K562 (cell line): ENCODE data around the gene CPTP. TPM values are rescaled to one million over a fixed set of nuclear protein-coding genes. Genes with fewer than 3 reads are reported as not detected.
A peak's percentile ranks its signal among the peaks of the same experiment; 100 is the strongest.

ENCODE experiments used
- ARID1B ChIP-seq: fragments of 450-650 bp; IDR thresholded peaks from 2 replicates; pipeline ENCODE4 v1.6.1; 2016; ENCODE audit warnings: antibody characterized with exemption, mild to moderate bottlenecking, inconsistent platforms
- ASH1L ChIP-seq: fragments of 450-650 bp; IDR thresholded peaks from 2 replicates; pipeline ENCODE4 v1.6.1; 2018; ENCODE audit warnings: borderline replicate concordance, mild to moderate bottlenecking, low read depth; ENCODE audit not compliant: partially characterized antibody
- CHD2 ChIP-seq: IDR thresholded peaks from 2 replicates; pipeline ENCODE4 v1.6.1; 2011; ENCODE audit warnings: low read depth, low read length
- DMBX1 ChIP-seq: fragments of 250-450 bp; sonication (Bioruptor Pico); IDR thresholded peaks from 2 replicates; pipeline ENCODE4 v1.8.0; 2022; ENCODE audit warnings: inconsistent platforms, mild to moderate bottlenecking, moderate library complexity, borderline replicate concordance
- ELF4 ChIP-seq: fragments of 450-650 bp; formaldehyde crosslinking; IDR thresholded peaks from 2 replicates; pipeline ENCODE4 v1.4.0; 2022; ENCODE audit warnings: missing genetic modification characterization
- EP300 ChIP-seq: IDR thresholded peaks from 2 replicates; pipeline ENCODE4 v1.6.1; 2012; ENCODE audit warnings: low read length, improper control_type of control experiment
- ETV5 ChIP-seq: sonication (generic); formaldehyde crosslinking; IDR thresholded peaks from 2 replicates; pipeline ENCODE4 v1.4.0; 2020; ENCODE audit warnings: low read depth, mild to moderate bottlenecking, missing genetic modification reagents
- FOXA3 ChIP-seq, 2 experiments: fragments of 450-650 bp in 1 of 2; sonication (generic) in 1 of 2; formaldehyde crosslinking; IDR thresholded peaks in 1 of 2; conservative IDR thresholded peaks in 1 of 2; 2 replicates each; pipeline versions ENCODE4 v1.4.0 to v1.8.0; 2020 to 2022; ENCODE audit warnings: mild to moderate bottlenecking in 2 of 2, missing genetic modification reagents in 1 of 2
- GTF2A2 ChIP-seq: IDR thresholded peaks from 2 replicates; pipeline ENCODE4 v1.6.1; 2016; ENCODE audit warnings: mild to moderate bottlenecking, missing genetic modification characterization, missing compliant biosample characterization
- KAT7 ChIP-seq: sonication (generic); formaldehyde crosslinking; IDR thresholded peaks from 2 replicates; pipeline ENCODE4 v1.8.0; 2022; ENCODE audit warnings: missing genetic modification reagents, mild to moderate bottlenecking, borderline replicate concordance
- RB1 ChIP-seq: fragments of 450-650 bp; IDR thresholded peaks from 2 replicates; pipeline ENCODE4 v1.6.1; 2017; ENCODE audit warnings: low read depth, mild to moderate bottlenecking
- RNF2 ChIP-seq: sonication (generic); IDR thresholded peaks from 2 replicates; pipeline ENCODE4 v1.6.1; 2016
- SIN3A ChIP-seq, 2 experiments: fragments of 150-350 bp in 1 of 2; IDR thresholded peaks; 2 replicates each; pipeline ENCODE4 v1.6.1; 2011 to 2016; ENCODE audit warnings: borderline replicate concordance in 2 of 2, low read depth in 2 of 2, low read length in 2 of 2, mild to moderate bottlenecking in 2 of 2, moderate library complexity in 2 of 2; ENCODE audit not compliant: control insufficient read depth in 1 of 2
- STAT5B ChIP-seq: fragments of 250-450 bp; sonication (Bioruptor Pico); IDR thresholded peaks from 2 replicates; pipeline ENCODE4 v1.8.0; 2021; ENCODE audit warnings: mild to moderate bottlenecking, inconsistent platforms
- TAF15 ChIP-seq: fragments of 200-400 bp; formaldehyde crosslinking; IDR thresholded peaks from 2 replicates; pipeline ENCODE4 v1.6.1; 2017; ENCODE audit warnings: mild to moderate bottlenecking, low read depth, low read length, moderate library complexity
- ZFX ChIP-seq: sonication (generic); formaldehyde crosslinking; IDR thresholded peaks from 2 replicates; pipeline ENCODE4 v1.8.0; 2022; ENCODE audit warnings: mild to moderate bottlenecking, missing genetic modification reagents, moderate library complexity
- ZNF197 ChIP-seq: fragments of 200-800 bp; sonication (Bioruptor generic); IDR thresholded peaks from 2 replicates; pipeline ENCODE4 v1.6.1; 2016; ENCODE audit warnings: low read depth, missing genetic modification characterization, missing compliant biosample characterization
- polyA plus RNA-seq, 8 experiments: library from polyadenylated mRNA; depleted of rRNA in 4 of 8; stranded (reverse) in 5 of 8; unstranded in 3 of 8; fragments of >200 nt; fragmentation: Nextera tagmentation in 2 of 8; fragmentation: Illumina TruSeq in 1 of 8; extraction: Ambion mirVana in 2 of 8; extraction: Trizol in 1 of 8; gene quantifications; 2 replicates each; pipeline versions ENCODE4 v1.2.1 to v1.2.3, GENCODE V29; 2011 to 2014; ENCODE audit warnings: inconsistent platforms in 1 of 8, missing spikeins in 1 of 8
- total RNA-seq, 7 experiments: library from RNA; depleted of rRNA in 6 of 7; stranded (reverse); fragments of >200 nt in 6 of 7; fragmentation: Illumina TruSeq in 2 of 7; extraction: Trizol in 2 of 7; gene quantifications; 2 replicates each; pipeline versions ENCODE4 v1.2.1 to v1.2.3, GENCODE V29; 2011 to 2021; ENCODE audit warnings: low replicate concordance in 1 of 7
- TF ChIP-seq, protein P1 (sequence below): fragments of 200-800 bp; sonication (Bioruptor generic); IDR thresholded peaks from 2 replicates; pipeline ENCODE4 v1.6.1; 2017; ENCODE audit warnings: missing genetic modification characterization, missing compliant biosample characterization
- TF ChIP-seq, protein P2 (sequence below), 2 experiments: fragments of 450-650 bp; IDR thresholded peaks; 2 replicates each; pipeline ENCODE4 v1.6.1; 2016
- TF ChIP-seq, protein P3 (sequence below), 2 experiments: IDR thresholded peaks; 2 replicates each; pipeline ENCODE4 v1.6.1; 2012; ENCODE audit warnings: improper control_type of control experiment in 2 of 2, low read depth in 2 of 2, low read length in 2 of 2, borderline replicate concordance in 1 of 2
- TF ChIP-seq, protein P4 (sequence below): fragments of 450-650 bp; IDR thresholded peaks from 2 replicates; pipeline ENCODE4 v1.6.1; 2016; ENCODE audit warnings: missing biosample characterization, missing genetic modification characterization

Gene CPTP
- total and polyA plus RNA-seq, 9 of the 15 experiments (the other 6 are each of a cell fraction or from before 2014, with no cell fraction given): 0.11 to 25.8 (median 3.5) TPM

DNA sequence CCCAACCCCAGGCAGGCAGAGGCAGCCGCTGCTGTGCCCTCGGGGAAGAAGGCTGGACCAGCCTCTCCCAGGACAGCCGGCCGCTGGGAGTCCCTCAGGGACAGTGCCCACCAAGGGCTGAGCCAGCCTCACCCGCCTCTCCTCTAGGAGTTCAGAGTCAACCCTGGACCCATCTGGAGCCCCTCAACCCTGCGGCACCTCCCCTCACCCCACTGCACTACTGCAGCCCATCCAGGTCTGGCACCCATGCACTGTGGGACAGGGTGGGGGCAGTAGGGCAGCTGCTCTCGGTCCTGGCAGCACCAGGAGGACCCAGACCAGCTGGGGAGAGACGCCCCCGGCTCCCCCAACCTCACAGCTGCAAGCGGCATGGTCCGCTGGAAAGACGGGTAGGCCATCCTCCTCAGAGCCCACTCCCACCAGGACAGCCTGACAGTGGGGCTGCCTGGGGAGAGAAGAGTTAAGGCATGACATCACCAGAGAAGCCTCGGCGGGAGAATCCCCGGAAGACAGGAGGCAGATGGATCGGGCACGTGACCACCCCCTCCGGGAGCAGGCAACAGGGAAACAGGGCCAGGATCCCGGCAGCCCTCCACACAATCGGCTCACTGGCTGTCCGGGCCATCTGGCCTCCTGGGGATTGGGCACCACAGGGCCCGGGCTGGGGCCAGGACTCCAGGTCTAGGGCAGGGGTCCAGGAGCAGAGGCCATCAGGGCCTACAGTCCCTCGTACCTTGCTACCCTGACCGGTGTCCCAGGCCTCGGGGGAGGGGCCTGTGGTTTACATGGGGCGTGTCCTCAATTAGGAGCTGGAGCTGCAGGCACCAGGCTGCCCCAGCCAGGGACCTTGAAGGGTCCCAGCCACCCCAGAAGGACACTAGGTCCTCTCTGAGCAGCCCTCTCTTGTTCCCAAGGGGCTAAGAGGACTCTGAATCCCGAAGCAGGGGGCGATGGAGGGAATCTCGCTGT lies 20.0 kb upstream of the CPTP start (continued):
- TF ChIP-seq, protein P1, sequence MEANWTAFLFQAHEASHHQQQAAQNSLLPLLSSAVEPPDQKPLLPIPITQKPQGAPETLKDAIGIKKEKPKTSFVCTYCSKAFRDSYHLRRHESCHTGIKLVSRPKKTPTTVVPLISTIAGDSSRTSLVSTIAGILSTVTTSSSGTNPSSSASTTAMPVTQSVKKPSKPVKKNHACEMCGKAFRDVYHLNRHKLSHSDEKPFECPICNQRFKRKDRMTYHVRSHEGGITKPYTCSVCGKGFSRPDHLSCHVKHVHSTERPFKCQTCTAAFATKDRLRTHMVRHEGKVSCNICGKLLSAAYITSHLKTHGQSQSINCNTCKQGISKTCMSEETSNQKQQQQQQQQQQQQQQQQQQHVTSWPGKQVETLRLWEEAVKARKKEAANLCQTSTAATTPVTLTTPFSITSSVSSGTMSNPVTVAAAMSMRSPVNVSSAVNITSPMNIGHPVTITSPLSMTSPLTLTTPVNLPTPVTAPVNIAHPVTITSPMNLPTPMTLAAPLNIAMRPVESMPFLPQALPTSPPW (CRISPR knock-in tag): no peak
- TF ChIP-seq EP300 (no peak), ETV5 (CRISPR knock-in tag) (no peak), GTF2A2 (tag) (no peak), DMBX1 (CRISPR knock-in tag) (peak; percentile 58; the same call in 1 of the 2 replicates), STAT5B (CRISPR knock-in tag) (no peak), KAT7 (CRISPR knock-in tag) (no peak; the same call in 1 of the 2 replicates), FOXA3 (CRISPR knock-in tag; conservative IDR thresholded peaks at IDR 0.05 in 1 of 2, IDR thresholded peaks at IDR 0.05 in 1 of 2) (no peak), CHD2 (no peak), ZNF197 (CRISPR knock-in tag) (no peak), ELF4 (no peak), RNF2 (no peak), RB1 (0 out of 2 replicates have a peak, but pooled peaks have one; percentile 26), SIN3A (IDR thresholded peaks at IDR 0.05; ENCODE audit: borderline replicate concordance in 2 of 2, control insufficient read depth in 1 of 2, low read depth in 2 of 2, low read length in 2 of 2) (0 out of 4 replicates have a peak, but pooled peaks of 1 of the 2 experiments have one; percentile 27), TAF15 (no peak), ZFX (peak; percentile 74), ARID1B (no peak), ASH1L (no peak)
- TF ChIP-seq, protein P2, sequence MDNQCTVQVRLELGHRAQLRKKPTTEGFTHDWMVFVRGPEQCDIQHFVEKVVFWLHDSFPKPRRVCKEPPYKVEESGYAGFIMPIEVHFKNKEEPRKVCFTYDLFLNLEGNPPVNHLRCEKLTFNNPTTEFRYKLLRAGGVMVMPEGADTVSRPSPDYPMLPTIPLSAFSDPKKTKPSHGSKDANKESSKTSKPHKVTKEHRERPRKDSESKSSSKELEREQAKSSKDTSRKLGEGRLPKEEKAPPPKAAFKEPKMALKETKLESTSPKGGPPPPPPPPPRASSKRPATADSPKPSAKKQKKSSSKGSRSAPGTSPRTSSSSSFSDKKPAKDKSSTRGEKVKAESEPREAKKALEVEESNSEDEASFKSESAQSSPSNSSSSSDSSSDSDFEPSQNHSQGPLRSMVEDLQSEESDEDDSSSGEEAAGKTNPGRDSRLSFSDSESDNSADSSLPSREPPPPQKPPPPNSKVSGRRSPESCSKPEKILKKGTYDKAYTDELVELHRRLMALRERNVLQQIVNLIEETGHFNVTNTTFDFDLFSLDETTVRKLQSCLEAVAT (IDR thresholded peaks at IDR 0.05): no peak
- TF ChIP-seq, protein P3, sequence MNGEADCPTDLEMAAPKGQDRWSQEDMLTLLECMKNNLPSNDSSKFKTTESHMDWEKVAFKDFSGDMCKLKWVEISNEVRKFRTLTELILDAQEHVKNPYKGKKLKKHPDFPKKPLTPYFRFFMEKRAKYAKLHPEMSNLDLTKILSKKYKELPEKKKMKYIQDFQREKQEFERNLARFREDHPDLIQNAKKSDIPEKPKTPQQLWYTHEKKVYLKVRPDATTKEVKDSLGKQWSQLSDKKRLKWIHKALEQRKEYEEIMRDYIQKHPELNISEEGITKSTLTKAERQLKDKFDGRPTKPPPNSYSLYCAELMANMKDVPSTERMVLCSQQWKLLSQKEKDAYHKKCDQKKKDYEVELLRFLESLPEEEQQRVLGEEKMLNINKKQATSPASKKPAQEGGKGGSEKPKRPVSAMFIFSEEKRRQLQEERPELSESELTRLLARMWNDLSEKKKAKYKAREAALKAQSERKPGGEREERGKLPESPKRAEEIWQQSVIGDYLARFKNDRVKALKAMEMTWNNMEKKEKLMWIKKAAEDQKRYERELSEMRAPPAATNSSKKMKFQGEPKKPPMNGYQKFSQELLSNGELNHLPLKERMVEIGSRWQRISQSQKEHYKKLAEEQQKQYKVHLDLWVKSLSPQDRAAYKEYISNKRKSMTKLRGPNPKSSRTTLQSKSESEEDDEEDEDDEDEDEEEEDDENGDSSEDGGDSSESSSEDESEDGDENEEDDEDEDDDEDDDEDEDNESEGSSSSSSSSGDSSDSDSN (IDR thresholded peaks at IDR 0.05; ENCODE audit: borderline replicate concordance in 1 of 2, low read depth in 2 of 2, low read length in 2 of 2): no peak
- TF ChIP-seq, protein P4, sequence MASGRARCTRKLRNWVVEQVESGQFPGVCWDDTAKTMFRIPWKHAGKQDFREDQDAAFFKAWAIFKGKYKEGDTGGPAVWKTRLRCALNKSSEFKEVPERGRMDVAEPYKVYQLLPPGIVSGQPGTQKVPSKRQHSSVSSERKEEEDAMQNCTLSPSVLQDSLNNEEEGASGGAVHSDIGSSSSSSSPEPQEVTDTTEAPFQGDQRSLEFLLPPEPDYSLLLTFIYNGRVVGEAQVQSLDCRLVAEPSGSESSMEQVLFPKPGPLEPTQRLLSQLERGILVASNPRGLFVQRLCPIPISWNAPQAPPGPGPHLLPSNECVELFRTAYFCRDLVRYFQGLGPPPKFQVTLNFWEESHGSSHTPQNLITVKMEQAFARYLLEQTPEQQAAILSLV (tag): no peak
